HG03432 (cell line): ENCODE measurements around the gene DOCK6.

Experiments used
- ATAC-seq: cut with Tn5 transposase; IDR thresholded peaks from one replicate; pipeline ENCODE4 v1.9.1; 2021; ENCODE audit warnings: mild to moderate bottlenecking, moderate library complexity; ENCODE audit not compliant: unreplicated experiment

The DOCK6 gene

GRCh38 chr19:11225815-11226214 lies 36.5 kb downstream of the DOCK6 start:
- no peak for ATAC-seq

DNA sequence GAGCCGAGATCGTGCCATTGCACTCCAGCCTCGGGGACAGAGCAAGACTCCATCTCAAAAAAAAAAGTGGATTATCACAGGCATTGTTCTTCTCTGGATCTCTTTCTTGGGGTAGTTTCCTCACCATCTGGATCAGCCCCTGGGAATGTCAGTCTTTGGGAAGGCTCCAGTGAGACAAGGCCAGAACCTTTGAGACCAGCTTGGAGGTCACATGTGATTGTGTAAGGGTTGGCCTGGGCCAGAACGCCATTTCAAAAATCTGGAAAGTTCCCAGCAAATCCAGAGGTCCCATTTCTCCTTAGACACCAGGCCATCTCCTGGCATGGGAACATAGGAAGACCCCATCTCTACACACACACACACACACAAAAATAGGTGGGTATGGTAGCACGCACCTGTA lies 37.2 kb downstream of the DOCK6 start:
- no peak for ATAC-seq

GRCh38 chr19:11224429-11224828 lies 37.9 kb downstream of the DOCK6 start:
- ATAC-seq: no peak

GRCh38 chr19:11223200-11223599 lies 39.1 kb downstream of the DOCK6 start:
- ATAC-seq: no peak

DNA sequence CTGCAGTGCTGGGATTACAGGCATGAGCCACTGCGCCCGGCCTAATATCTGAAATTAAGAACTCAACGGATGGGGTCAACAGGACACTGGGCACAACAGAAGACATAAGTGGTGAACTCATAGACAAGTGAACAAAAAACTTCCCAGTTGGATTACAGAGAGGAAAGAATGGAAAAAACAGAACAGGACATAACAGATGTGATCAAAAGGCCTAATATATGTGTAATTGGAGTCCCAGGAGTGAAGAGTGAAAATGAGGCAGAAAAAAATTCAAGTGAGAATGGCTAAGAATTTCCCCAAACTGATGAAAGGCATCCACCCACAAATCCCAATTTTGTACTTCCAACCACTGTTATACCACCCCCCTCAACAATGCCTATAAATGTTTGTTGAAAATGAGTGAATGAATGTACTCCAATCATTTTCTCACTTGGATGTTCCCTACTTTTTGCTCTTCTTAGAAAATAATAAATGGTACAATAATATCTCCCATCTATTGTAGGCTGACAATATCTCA lies 41.2 kb downstream of the DOCK6 start:
- no peak for ATAC-seq

DNA sequence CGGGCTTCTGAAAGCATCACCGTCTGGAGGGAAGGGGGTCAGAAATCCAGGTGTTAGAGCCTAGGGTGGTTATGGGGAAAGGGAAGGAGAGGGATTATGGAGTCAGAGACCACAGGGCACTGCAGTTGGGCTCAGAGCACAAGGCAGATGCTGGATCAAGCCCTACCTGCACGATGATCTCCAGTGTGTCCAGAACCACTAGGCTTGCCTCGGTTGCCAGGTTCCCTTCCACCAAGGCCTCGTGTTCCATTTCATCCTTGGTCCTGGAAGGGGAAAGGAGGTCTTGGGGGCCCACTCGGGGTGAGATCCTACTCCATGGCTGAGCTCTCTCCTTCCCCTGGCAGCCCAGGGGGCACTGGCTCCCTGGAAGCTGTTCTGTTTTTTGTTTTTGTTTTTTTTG lies 47.9 kb downstream of the DOCK6 start:
- no peak for ATAC-seq

GRCh38 chr19:11210656-11210928 lies 51.7 kb downstream of the DOCK6 start:
- no peak for ATAC-seq

- no peak for ATAC-seq
Observed at GRCh38 chr19:11209839-11210655, 52.3 kb downstream of the DOCK6 start.

- no peak for ATAC-seq
Observed at GRCh38 chr19:11208561-11209471, 53.5 kb downstream of the DOCK6 start.

DNA sequence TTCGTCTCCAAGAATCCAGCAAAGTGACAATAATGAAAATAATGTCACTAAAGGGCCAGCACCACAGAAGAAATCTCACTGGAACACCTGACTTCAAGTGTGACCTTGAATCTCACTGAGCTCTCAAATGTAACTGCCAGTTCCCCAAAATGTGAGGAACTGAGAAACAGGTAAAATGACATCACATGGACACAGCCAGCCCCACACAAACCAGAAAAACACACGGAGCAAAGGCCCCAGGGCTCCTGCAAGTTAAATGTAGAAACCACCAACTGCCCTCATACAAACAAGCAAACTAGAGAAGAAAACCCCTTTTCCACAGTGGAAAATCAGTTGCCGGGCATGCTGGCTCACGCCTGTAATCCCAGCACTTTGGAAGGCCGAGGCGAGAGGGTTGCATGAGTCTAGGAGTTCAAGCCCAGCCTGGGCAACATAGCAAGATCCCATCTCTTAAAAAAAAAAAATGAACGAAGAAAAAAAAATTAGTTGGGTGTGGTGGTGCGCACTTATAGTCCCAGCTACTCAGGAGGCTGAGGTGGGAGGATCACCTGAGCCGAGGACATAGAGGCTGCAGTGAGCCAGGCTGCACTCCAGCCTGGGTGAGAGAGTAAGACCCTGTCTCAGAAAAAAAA lies 56.3 kb downstream of the DOCK6 start:
- no peak for ATAC-seq

- no peak for ATAC-seq
Observed at GRCh38 chr19:11204943-11205349, 57.4 kb downstream of the DOCK6 start.

DNA sequence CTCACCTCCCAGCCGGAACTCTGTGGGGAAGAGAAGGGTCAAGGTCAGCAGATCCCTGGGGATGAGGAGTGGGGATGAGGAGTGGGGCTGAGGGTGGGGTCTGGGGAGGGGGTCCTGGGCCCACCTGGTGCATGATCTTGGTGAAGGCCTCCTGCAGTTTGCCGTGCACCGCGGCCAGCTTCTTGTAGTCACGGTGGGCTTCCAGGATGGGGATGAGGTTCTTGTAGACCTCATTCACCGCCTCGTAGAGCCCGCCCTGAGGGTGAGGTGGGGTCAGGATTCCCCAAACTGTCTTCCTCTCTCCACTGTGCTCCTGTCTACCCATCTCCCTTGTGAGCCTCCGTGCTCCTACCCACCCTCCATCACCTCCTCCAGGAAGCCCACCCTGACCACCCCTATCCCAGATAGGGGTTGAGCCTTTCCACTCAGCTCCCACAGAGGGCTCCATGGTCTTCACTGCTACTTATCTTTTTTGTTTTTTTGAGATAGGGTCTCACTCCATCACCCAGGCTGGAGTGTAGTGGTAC lies 58.2 kb downstream of the DOCK6 start:
- ATAC-seq: no peak

GRCh38 chr19:11203194-11204075 lies 58.9 kb downstream of the DOCK6 start:
- no peak for ATAC-seq

DNA sequence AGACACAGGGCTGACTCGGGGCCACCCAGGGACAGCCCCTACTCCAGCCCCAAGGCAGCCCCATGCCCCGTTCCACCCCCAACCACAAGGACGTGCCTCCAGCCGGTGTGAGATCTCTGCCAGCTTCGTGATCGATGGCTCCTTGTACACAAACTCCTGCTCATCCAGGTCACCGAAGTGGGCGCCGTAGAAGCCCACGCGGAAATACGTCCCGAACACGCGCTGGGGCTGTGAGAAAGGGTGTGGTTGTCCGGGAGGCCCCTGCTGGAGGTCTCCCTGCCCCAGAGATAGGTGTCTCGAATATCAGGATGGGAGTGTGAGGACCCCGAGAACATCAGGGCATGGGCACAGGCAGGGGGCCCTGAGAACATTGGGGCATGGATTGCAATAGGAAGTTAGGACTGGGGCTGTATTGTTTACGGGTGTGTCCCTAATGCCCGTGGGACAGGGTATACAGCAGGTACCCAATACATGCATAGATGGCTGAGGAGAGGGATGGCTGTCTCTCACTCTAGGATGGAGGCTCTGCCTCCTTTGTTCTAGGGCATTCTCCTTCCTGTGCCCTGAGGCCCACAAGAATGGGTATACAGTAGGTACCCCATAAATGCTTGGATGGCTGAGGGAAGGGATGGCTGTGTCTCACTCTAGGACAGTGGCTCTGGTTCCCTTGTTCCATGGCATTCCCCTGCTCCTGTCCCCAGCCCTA lies 59.7 kb downstream of the DOCK6 start:
- ATAC-seq: no peak

DNA sequence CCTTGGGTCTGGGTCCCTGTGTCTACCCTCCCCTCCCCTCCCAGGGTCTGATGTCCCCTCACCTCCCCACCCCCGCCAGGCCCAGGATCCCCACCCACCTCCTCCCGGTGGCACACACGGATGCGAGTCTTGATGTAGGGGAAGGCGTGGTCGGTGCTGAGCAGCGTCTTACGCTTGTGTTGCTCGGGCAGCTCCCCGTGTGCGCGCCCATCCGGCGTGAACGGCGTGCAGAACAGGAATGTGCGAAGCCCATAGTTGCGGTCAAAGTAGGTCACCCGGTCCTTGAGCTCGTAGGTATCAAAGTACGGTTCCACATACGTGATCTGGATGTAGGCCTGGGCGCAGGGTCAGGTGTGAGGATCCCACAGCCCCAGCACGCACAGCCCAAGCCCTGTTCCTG lies 60.5 kb downstream of the DOCK6 start:
- ATAC-seq: no peak

- no peak for ATAC-seq
Observed at GRCh38 chr19:11200931-11201330, 61.4 kb downstream of the DOCK6 start.

GRCh38 chr19:11200015-11200574 lies 62.2 kb downstream of the DOCK6 start:
- ATAC-seq: no peak

DNA sequence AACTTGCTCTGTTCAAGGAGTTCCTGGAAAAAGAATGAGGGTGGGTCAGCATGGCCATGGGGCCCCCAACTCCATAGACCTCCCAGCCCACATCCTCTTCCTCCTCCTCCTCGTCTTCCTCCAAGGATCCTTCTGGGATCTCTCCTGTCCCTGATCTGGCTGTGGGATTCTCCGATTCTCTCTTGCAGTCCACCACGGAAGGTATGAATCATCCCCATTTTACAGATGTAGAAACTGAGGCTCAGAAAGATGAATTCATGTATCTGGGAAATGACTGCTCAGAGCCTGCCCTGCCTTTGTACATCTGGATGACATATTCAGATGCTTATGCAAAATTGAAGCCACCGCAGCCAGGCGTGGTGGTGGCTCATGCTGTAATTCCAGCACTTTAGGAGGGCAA lies 62.8 kb downstream of the DOCK6 start:
- no peak for ATAC-seq

GRCh38 chr19:11198769-11199424 lies 63.4 kb downstream of the DOCK6 start:
- ATAC-seq: no peak
